Keratinocyte (primary cell): Measurements from ENCODE around the gene OR1I1.

Experiments used
- EZH2 ChIP-seq: IDR thresholded peaks from one replicate; pipeline ENCODE4 v1.6.1; 2012; ENCODE audit warnings: inconsistent platforms, mild to moderate bottlenecking, low read length, moderate library complexity
- TF ChIP-seq, protein P1 (sequence below), 3 experiments: IDR thresholded peaks in 1 of 3; conservative IDR thresholded peaks in 1 of 3; optimal IDR thresholded peaks in 1 of 3; 2 replicates in 2 of 3; 3 replicates in 1 of 3; pipeline versions ENCODE3 to v1.5.1; 2011; ENCODE audit warnings: low read length in 3 of 3, mild to moderate bottlenecking in 3 of 3, moderate library complexity in 2 of 3, control low read depth in 1 of 3, inconsistent platforms in 1 of 3; ENCODE audit not compliant: insufficient read depth in 2 of 3; ENCODE audit errors: extremely low read depth in 1 of 3

GRCh38 chr19:15123031-15123890, 41.2 kb downstream of the OR1I1 start:
- TF ChIP-seq, protein P1, sequence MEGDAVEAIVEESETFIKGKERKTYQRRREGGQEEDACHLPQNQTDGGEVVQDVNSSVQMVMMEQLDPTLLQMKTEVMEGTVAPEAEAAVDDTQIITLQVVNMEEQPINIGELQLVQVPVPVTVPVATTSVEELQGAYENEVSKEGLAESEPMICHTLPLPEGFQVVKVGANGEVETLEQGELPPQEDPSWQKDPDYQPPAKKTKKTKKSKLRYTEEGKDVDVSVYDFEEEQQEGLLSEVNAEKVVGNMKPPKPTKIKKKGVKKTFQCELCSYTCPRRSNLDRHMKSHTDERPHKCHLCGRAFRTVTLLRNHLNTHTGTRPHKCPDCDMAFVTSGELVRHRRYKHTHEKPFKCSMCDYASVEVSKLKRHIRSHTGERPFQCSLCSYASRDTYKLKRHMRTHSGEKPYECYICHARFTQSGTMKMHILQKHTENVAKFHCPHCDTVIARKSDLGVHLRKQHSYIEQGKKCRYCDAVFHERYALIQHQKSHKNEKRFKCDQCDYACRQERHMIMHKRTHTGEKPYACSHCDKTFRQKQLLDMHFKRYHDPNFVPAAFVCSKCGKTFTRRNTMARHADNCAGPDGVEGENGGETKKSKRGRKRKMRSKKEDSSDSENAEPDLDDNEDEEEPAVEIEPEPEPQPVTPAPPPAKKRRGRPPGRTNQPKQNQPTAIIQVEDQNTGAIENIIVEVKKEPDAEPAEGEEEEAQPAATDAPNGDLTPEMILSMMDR (optimal IDR thresholded peaks at IDR 0.05 in 1 of 3, IDR thresholded peaks at IDR 0.05 in 1 of 3, conservative IDR thresholded peaks at IDR 0.05 in 1 of 3; ENCODE audit: extremely low read depth in 1 of 3, insufficient read depth in 2 of 3, low read length in 3 of 3): no peak
- no peak for TF ChIP-seq EZH2
